ENCODE results near the gene ARSB.

The ARSB gene

GRCh38 chr5:78985116-78985724, at the start of gene ARSB:
Gene ARSB, minus strand, starts transcription at chr5:78985310. Its CDS starts 62 bp downstream, at chr5:78985248.
- no peak for DNase-seq

- DNase-seq, result no peak
These were observed 47.7 kb upstream of the ARSB start for GRCh38 chr5:79032782-79033181.

GRCh38 chr5:79032031-79032695, 47.1 kb upstream of the ARSB start:
- no peak for DNase-seq

GRCh38 chr5:79031485-79031867, 46.4 kb upstream of the ARSB start:
- no peak for DNase-seq

GRCh38 chr5:79030663-79031484, 45.8 kb upstream of the ARSB start:
- DNase-seq, result no peak

GRCh38 chr5:79025054-79025472, 40.0 kb upstream of the ARSB start:
- peak in 1 of 2 experiments; percentile 44 for DNase-seq

GRCh38 chr5:79023947-79024346, 38.8 kb upstream of the ARSB start:
- DNase-seq, result no peak

GRCh38 chr5:79023348-79023747, 38.2 kb upstream of the ARSB start:
- DNase-seq, result no peak

- DNase-seq, result no peak
These were observed 37.7 kb upstream of the ARSB start for GRCh38 chr5:79022771-79023170.

GRCh38 chr5:79021753-79022152, 36.6 kb upstream of the ARSB start:
- DNase-seq, result no peak

GRCh38 chr5:79020861-79021561, 35.9 kb upstream of the ARSB start:
- DNase-seq, result peak; percentile 5 to 35

- no peak for DNase-seq
These were observed 29.5 kb upstream of the ARSB start for GRCh38 chr5:79014631-79015030.

GRCh38 chr5:79011869-79012268, 26.8 kb upstream of the ARSB start:
- DNase-seq, result no peak

- DNase-seq, result no peak
These were observed 26.2 kb upstream of the ARSB start for GRCh38 chr5:79011219-79011836.

- no peak for DNase-seq
These were observed 23.3 kb upstream of the ARSB start for GRCh38 chr5:79008362-79008761.

GRCh38 chr5:79007872-79008271, 22.8 kb upstream of the ARSB start:
- DNase-seq, result no peak

- DNase-seq, result no peak
These were observed 21.0 kb upstream of the ARSB start for GRCh38 chr5:79005936-79006631.

- DNase-seq, result no peak
These were observed 20.0 kb upstream of the ARSB start for GRCh38 chr5:79005151-79005550.

GRCh38 chr5:79002374-79002773, 17.3 kb upstream of the ARSB start:
- DNase-seq, result no peak

- DNase-seq, result no peak
These were observed 16.4 kb upstream of the ARSB start for GRCh38 chr5:79001471-79001870.

GRCh38 chr5:78997090-78997489, 12.0 kb upstream of the ARSB start:
- no peak for DNase-seq

GRCh38 chr5:78995521-78996007, 10.5 kb upstream of the ARSB start:
- DNase-seq, result no peak

All from NCI-H1930 (cell line).